Esophagus (tissue), 2 donors: ENCODE data around the gene PIEZO2. TPM values are rescaled to one million over a fixed set of nuclear protein-coding genes. Genes with fewer than 3 reads are reported as not detected.

Experiments
- H3K27ac ChIP-seq, 2 donors: one replicate each; pipeline ENCODE4 v1.5.1; 2013; ENCODE audit warnings: low read depth in 2 of 2, mild to moderate bottlenecking in 2 of 2, inconsistent platforms in 1 of 2, low read length in 1 of 2, moderate library complexity in 1 of 2
- H3K27me3 ChIP-seq, 2 donors: one replicate each; pipeline ENCODE4 v1.6.1; 2013; ENCODE audit warnings: low read length in 2 of 2, control low read depth in 1 of 2, mild to moderate bottlenecking in 1 of 2; ENCODE audit not compliant: insufficient read depth in 2 of 2, control insufficient read depth in 1 of 2
- H3K36me3 ChIP-seq, 2 donors: one replicate each; pipeline ENCODE4 v1.6.1; 2013; ENCODE audit warnings: low read length in 1 of 2; ENCODE audit not compliant: control insufficient read depth in 2 of 2, insufficient read depth in 2 of 2
- H3K4me1 ChIP-seq, 2 donors: one replicate each; pipeline ENCODE4 v1.6.1; 2013; ENCODE audit warnings: low read length in 1 of 2; ENCODE audit not compliant: control insufficient read depth in 2 of 2, insufficient read depth in 2 of 2
- H3K4me3 ChIP-seq, 2 donors: one replicate each; pipeline ENCODE4 v1.5.1; 2013; ENCODE audit warnings: low read length in 2 of 2, mild to moderate bottlenecking in 2 of 2, low read depth in 1 of 2, moderate library complexity in 1 of 2
- H3K9me3 ChIP-seq, 2 donors: one replicate each; pipeline ENCODE4 v1.6.1; 2013; ENCODE audit warnings: mild to moderate bottlenecking in 2 of 2, low read depth in 1 of 2, low read length in 1 of 2, moderate library complexity in 1 of 2; ENCODE audit not compliant: control insufficient read depth in 2 of 2, insufficient read depth in 1 of 2
- WGBS, 2 donors: extraction: QIAGEN DNeasy Blood & Tissue Kit; methylation state at CpG; one replicate each; pipeline ENCODE4 v1.1.7; 2013; 5-methylcytosine and 5-hydroxymethylcytosine counted together
- polyA plus RNA-seq, 2 donors: library from polyadenylated mRNA; stranded (reverse); fragments of 200-250 nt; gene quantifications; one replicate each; pipeline ENCODE4 v1.2.3, GENCODE V29; 2013
- donor health status: healthy with polysubstance abuse.
- donor health status: Bipolar disorder and iron deficiency.

PIEZO2 gene
- polyA plus RNA-seq, 2 donors: 0.37 to 0.66 TPM

DNA sequence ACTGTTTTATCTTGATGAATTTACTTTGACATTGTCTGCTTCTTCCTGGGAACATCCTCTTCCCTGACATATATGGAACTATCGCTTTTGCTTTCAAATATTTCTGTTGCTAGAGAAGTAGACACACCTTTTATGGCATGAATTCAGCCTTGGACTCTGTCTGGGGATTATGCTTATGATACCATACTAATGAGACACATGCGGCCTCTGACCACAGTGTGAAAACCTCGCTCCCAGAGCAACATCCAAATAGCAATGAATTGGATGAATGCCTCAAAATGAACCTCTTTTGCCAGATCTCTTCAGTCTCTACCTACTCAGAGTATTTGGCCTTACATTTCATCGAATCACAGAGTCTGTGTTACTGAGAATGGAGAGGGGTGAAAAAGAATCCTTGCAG, 70.9 kb downstream of the PIEZO2 start:
- Histone ChIP-seq H3K4me1 (no peaks in the 10 kb centered on the region), H3K4me3 (no peak overlapping the region), H3K9me3 (no peaks in the 10 kb centered on the region), H3K36me3 (no peaks in the 10 kb centered on the region), H3K27ac (no peak overlapping the region), H3K27me3 (no peaks in the 10 kb centered on the region)
- 66 to 67% methylated on average over 4 of the region's 4 CpGs for WGBS, 2 donors

DNA sequence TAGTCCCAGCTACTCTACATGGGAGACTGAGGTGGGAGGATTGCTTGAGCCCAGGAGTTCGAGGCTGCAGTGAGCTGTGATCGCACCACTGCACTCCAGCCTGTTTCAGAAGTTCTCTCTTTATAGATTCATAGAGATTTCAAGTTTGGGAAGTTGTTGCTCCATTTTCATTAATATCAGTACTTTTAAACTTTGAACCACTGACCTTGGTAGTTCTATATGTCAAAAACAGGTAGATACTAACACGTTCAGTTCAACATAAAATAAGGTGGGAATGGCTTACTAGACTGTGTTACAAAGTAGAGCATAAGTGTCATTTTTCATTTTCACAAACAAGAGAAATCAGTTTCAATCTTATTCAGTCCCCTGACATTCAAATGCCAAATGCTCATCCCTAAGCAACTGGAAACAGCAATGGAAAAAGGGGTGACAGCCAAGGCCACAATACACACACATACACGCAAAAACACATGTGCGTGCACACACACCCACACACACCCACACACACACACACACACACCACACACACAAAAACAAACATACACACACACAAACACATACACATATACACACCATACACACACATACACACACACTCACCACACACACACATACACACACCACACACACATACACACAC, 71.7 kb downstream of the PIEZO2 start:
- no peaks in the 10 kb centered on the region for H3K36me3 ChIP-seq
- no peaks in the 10 kb centered on the region for H3K4me1 ChIP-seq
- no peak overlapping the region for H3K4me3 ChIP-seq
- WGBS, 2 donors: 86% methylated on average over 5 of the region's 5 CpGs
- no peaks in the 10 kb centered on the region for H3K27me3 ChIP-seq
- peaks cover 0 to under 1% of the 10 kb centered on the region in 2 donors for H3K9me3 ChIP-seq
- H3K27ac ChIP-seq: no peak overlapping the region

DNA sequence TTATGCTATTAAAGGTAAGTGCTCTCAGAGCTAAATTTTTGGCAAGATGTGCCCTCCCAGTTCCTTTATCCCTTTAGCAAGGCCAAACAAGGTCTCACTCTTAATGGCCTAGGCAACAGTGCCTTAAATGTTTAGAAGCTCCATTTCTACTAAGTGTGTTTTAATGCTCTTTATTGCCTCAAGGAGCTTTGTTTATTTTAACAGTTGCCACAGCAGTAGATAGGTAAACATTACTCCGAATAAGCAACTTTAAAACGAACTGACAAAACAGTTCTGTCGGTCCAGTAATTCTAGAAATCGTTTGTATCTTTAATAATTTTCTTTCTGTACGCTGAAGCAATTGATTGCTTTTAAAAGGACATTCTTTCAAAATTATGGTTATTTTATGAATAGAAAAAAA, 74.5 kb downstream of the PIEZO2 start:
- Histone ChIP-seq H3K4me3 (no peak overlapping the region), H3K27ac (no peak overlapping the region), H3K4me1 (no peaks in the 10 kb centered on the region), H3K9me3 (peaks cover 0 to 2% of the 10 kb centered on the region in 2 donors), H3K36me3 (no peaks in the 10 kb centered on the region), H3K27me3 (no peaks in the 10 kb centered on the region)
- WGBS, 2 donors: 41 to 44% methylated on average over 5 of the region's 5 CpGs

DNA sequence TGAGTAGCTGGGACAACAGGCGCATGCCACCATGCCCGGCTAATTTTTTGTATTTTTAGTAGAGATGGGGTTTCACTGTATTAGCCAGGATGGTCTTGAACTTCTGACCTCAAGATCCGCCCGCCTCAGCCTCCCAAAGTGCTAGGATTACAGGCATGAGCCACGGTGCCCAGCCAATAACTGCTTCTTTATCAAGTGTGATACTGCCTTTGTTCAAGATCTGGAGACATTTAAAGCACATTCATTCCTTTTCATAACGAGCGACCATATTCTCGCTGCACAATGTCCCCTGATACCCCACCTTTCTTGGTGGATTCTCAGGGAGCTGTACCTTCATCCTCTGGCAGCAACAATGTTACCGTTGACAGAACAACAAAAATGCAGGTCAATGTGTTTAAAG, 75.4 kb downstream of the PIEZO2 start:
- Histone ChIP-seq H3K27me3 (no peaks in the 10 kb centered on the region), H3K4me3 (no peak overlapping the region), H3K36me3 (no peaks in the 10 kb centered on the region), H3K27ac (no peak overlapping the region), H3K4me1 (no peaks in the 10 kb centered on the region), H3K9me3 (peaks cover 0 to 2% of the 10 kb centered on the region in 2 donors)
- WGBS, 2 donors: 80 to 85% methylated on average over 9 of the region's 9 CpGs

DNA sequence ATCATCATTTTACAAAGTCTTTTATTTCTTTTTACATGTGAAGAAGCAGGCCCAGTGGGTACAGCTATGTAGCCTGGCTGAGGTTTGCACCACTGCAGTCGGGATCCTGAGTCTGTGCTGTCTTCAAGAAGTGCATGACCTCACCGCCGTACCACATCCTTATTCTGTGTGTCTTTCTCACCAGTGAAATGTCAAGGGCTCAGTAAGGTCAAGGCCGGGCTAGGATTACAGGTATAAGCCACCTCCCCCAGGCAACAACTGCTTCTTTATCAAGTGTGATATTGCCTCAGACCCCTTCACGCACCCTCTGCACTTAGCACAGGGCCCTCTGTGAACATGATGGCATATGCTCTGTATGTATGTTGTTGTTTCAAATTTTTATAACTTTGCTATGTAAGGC, 76.7 kb downstream of the PIEZO2 start:
- WGBS, 2 donors: 80 to 84% methylated on average over 5 of the region's 5 CpGs
- H3K4me1 ChIP-seq: no peaks in the 10 kb centered on the region
- no peak overlapping the region for H3K27ac ChIP-seq
- H3K36me3 ChIP-seq: no peaks in the 10 kb centered on the region
- H3K27me3 ChIP-seq: no peaks in the 10 kb centered on the region
- H3K4me3 ChIP-seq: no peak overlapping the region
- peaks cover 0 to 2% of the 10 kb centered on the region in 2 donors for H3K9me3 ChIP-seq

DNA sequence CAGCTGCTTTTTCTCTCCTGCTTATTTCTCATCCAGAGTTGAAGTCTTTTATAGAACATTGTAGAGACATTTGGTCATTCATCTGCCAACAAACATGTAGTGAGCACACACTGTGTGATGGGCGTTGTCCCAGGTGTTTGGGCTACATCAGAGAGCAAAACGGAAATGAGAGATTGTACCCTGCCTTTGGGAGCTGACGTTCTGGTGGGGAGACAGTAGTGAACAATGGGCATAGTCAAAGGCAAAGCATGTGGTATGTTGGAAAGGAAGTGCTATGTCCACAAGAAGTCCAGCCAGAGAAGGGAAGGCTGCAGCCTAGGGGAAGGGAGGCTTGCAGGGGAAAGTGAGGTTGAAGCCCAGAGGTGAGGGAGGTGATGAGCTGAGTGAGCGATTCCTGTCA, 78.1 kb downstream of the PIEZO2 start:
- Histone ChIP-seq H3K36me3 (no peaks in the 10 kb centered on the region), H3K27me3 (no peaks in the 10 kb centered on the region), H3K4me1 (no peaks in the 10 kb centered on the region), H3K27ac (no peak overlapping the region), H3K4me3 (no peak overlapping the region), H3K9me3 (peaks cover 0 to 2% of the 10 kb centered on the region in 2 donors)
- WGBS, 2 donors: 69 to 71% methylated on average over 4 of the region's 4 CpGs

DNA sequence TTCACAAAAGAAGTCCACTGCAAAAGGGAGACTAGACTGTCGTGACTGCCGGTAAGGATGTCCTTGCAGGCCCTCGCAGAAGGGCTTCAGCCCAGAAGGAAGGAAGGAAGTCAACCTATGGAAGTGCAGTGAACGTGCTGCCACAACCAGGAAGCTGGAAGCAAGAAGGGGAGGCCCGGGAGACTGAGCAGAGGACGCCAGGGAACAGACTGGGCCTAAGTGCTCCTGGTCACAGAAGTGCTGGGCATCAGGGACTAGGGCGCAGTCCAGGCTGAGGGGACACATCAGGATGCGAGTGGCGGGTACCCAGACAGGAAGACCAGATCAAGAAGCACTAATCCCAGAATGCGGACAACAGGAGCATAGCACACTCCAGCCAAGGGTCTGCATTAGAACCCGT, 78.8 kb downstream of the PIEZO2 start:
- 73 to 77% methylated on average over 11 of the region's 11 CpGs for WGBS, 2 donors

DNA sequence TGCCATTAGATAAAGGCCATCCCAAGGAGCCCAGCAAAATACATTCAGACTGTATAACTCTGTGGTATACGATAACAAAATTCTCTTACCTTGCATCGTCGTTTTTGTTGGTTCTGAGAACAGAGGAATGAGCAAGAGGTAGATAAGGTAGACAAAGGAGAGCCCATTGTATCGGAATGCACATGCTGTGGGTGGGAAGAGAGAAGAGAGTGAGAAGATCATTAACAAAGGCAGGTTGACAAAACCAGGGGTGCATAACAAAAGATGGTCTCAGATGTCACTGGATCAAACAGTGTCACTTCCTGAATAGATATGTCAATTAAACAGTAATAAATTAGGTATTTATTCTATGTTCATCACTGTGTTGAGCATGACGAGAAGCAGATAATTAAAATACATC, 83.3 kb downstream of the PIEZO2 start:
- H3K27ac ChIP-seq: no peak overlapping the region
- H3K4me1 ChIP-seq: no peaks in the 10 kb centered on the region
- 67% methylated on average over 5 of the region's 5 CpGs for WGBS, 2 donors
- no peaks in the 10 kb centered on the region for H3K36me3 ChIP-seq
- H3K27me3 ChIP-seq: no peaks in the 10 kb centered on the region
- no peak overlapping the region for H3K4me3 ChIP-seq
- H3K9me3 ChIP-seq: no peaks in the 10 kb centered on the region

More for the DNA sequence above, 78.8 kb downstream of the PIEZO2 start:
- Histone ChIP-seq H3K27ac (no peak overlapping the region), H3K36me3 (no peaks in the 10 kb centered on the region), H3K9me3 (peaks cover 0 to 2% of the 10 kb centered on the region in 2 donors), H3K4me3 (no peak overlapping the region), H3K4me1 (no peaks in the 10 kb centered on the region), H3K27me3 (no peaks in the 10 kb centered on the region)

DNA sequence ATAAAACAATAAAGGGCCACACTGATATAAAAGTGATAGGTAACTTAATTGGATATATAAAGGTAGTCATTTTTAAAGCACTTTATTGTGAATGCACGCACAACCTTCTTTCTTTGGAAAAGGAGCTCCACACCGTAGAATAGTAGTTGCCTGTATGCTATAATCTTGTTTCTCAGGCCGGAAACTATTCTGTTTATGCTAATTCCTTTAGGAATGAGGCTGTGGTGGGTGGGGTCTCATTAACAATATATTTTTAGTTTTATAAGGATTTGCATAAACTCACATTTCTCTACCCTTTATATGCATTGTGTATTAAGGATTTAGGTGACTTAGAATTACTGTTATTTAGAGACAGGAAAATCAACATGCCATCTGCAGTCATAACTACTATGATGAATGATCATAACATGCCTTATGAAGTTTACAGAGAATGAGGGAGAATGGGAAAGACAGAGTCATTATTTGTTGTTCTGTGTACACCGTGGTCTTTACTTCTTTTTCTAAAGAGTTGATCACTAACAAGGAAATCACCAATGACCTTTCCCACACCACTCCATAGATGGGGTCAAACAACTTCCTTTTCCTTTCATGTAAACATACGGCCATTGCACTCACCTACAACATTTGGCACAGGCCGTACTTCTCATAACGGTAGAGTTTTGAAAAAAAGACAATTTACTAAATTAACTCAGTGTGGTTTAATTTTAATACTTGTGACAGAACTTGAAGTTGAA, 84.5 kb downstream of the PIEZO2 start:
- Histone ChIP-seq H3K4me1 (no peaks in the 10 kb centered on the region), H3K9me3 (no peaks in the 10 kb centered on the region), H3K4me3 (no peak overlapping the region), H3K27me3 (no peaks in the 10 kb centered on the region), H3K27ac (no peak overlapping the region), H3K36me3 (no peaks in the 10 kb centered on the region)
- WGBS, 2 donors: 45 to 65% methylated on average over 7 of the region's 7 CpGs

DNA sequence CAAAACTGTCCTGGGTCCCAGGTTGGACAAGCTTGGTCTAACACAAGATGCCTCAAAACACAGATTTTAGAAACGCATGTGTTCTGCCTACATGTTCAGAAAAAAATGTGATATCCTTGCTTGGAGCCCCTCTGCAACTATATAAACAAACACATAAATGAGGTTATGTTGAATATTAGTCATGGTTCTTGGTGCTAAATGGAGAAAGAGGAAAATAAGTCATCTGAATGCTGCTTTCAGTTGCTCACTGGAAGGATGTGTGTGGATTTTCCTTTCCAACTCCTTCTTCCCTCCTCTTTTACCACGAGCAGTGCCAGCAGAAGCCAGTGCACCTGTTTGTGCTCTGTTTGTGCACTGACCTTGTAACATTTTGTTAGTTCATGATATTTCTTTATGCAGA, 85.3 kb downstream of the PIEZO2 start:
- no peak overlapping the region for H3K27ac ChIP-seq
- no peaks in the 10 kb centered on the region for H3K27me3 ChIP-seq
- 50 to 60% methylated on average over 2 of the region's 2 CpGs for WGBS, 2 donors
- no peaks in the 10 kb centered on the region for H3K9me3 ChIP-seq
- no peak overlapping the region for H3K4me3 ChIP-seq
- no peaks in the 10 kb centered on the region for H3K36me3 ChIP-seq
- H3K4me1 ChIP-seq: no peaks in the 10 kb centered on the region
